Smooth muscle cell (in vitro differentiated cells): ENCODE data around the gene PPP6C. TPM values are rescaled to one million over a fixed set of nuclear protein-coding genes. Genes with fewer than 3 reads are reported as not detected.
"Not testable (repeated sequence)": the region's sequence is repeated elsewhere in the genome, so short reads cannot be mapped to it uniquely, and the experiment has no call there.

Experiments
- DNase-seq: peaks from one replicate; lab custom pipeline; 2025; ENCODE audit not compliant: unreplicated experiment; lab: John Stamatoyannopoulos, UW
- H2AFZ ChIP-seq: fragments of 200-600 bp; sonication (generic); 2 replicates; pipeline ENCODE4 v1.6.0; 2016; ENCODE audit warnings: antibody characterized with exemption, low read depth, mild to moderate bottlenecking
- H3F3A ChIP-seq: fragments of 200-600 bp; sonication (generic); 2 replicates; pipeline ENCODE4 v1.6.0; 2017; ENCODE audit warnings: antibody characterized with exemption, low read depth
- H3K27ac ChIP-seq: fragments of 200-600 bp; sonication (generic); 2 replicates; pipeline ENCODE4 v1.5.1; 2016; ENCODE audit warnings: low read depth, mild to moderate bottlenecking
- H3K27me3 ChIP-seq: fragments of 200-600 bp; sonication (generic); 2 replicates; pipeline ENCODE4 v1.6.1; 2016; ENCODE audit warnings: low read depth, mild to moderate bottlenecking
- H3K36me3 ChIP-seq: fragments of 200-600 bp; sonication (generic); 2 replicates; pipeline ENCODE4 v1.5.1; 2016; ENCODE audit warnings: low read depth
- H3K4me1 ChIP-seq: fragments of 200-600 bp; sonication (generic); 2 replicates; pipeline ENCODE4 v1.5.1; 2016; ENCODE audit warnings: low read depth
- H3K4me2 ChIP-seq: fragments of 200-600 bp; sonication (generic); 2 replicates; pipeline ENCODE4 v1.6.0; 2016; ENCODE audit warnings: mild to moderate bottlenecking
- H3K4me3 ChIP-seq: fragments of 200-600 bp; sonication (generic); 2 replicates; pipeline ENCODE4 v1.5.1; 2016; ENCODE audit warnings: mild to moderate bottlenecking
- H3K79me2 ChIP-seq: fragments of 200-600 bp; sonication (generic); 2 replicates; pipeline ENCODE4 v1.6.0; 2016; ENCODE audit warnings: low read depth, mild to moderate bottlenecking
- H3K9ac ChIP-seq: fragments of 200-600 bp; sonication (generic); 2 replicates; pipeline ENCODE4 v1.6.0; 2016; ENCODE audit warnings: low read depth
- H3K9me3 ChIP-seq: fragments of 200-600 bp; sonication (generic); replicated peaks from 2 replicates; pipeline ENCODE4 v1.5.1; 2016; ENCODE audit warnings: low read depth
- H4K20me1 ChIP-seq: fragments of 200-600 bp; sonication (generic); 2 replicates; pipeline ENCODE4 v1.6.0; 2016; ENCODE audit warnings: low read depth
- WGBS: methylation state at CpG from one replicate; pipeline ENCODE4 v1.1.7; 2016; ENCODE audit warnings: low lambda C conversion rate; 5-methylcytosine and 5-hydroxymethylcytosine counted together
- polyA plus RNA-seq: library from polyadenylated mRNA; unstranded; fragments of >200 nt; fragmentation: Nextera tagmentation; extraction: Ambion mirVana; gene quantifications from 2 replicates; pipeline ENCODE4 v1.2.1, GENCODE V29; 2016
- total RNA-seq: library from RNA; depleted of rRNA; stranded (reverse); fragments of >200 nt; gene quantifications from 2 replicates; pipeline ENCODE4 v1.2.3, GENCODE V29; 2014
- TF ChIP-seq, protein P1 (sequence below): fragments of 200-600 bp; sonication (generic); IDR thresholded peaks from 2 replicates; pipeline ENCODE4 v1.5.1; 2017; ENCODE audit warnings: borderline replicate concordance, mild to moderate bottlenecking, antibody characterized with exemption; ENCODE audit not compliant: insufficient read depth, poor library complexity, severe bottlenecking

PPP6C gene
- total and polyA plus RNA-seq, 2 experiments from 2014 or later, result 25.2 to 34.2 TPM

DNA sequence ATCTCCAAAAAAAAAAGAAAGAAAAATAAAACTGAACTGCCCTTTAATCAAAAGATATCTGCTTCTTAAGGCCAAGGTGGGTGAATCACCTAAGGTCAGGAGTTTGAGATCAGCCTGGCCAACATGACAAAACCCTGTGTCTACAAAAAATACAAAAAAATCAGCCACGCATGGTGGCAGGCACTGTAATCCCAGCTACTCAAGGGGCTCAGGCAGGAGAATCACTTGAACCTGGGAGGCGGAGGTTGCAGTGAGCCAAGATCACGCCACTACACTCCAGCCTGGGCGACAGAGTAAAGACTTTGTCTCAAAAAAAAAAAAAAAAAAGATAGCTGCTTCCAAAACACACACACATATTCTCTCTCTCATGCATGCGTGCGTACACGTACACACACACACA, 64.1 kb downstream of the PPP6C start:
- no peak overlapping the region for H3K4me3 ChIP-seq
- H3K9ac ChIP-seq, result peak overlapping the region; percentile 14
- TF ChIP-seq, protein P1, sequence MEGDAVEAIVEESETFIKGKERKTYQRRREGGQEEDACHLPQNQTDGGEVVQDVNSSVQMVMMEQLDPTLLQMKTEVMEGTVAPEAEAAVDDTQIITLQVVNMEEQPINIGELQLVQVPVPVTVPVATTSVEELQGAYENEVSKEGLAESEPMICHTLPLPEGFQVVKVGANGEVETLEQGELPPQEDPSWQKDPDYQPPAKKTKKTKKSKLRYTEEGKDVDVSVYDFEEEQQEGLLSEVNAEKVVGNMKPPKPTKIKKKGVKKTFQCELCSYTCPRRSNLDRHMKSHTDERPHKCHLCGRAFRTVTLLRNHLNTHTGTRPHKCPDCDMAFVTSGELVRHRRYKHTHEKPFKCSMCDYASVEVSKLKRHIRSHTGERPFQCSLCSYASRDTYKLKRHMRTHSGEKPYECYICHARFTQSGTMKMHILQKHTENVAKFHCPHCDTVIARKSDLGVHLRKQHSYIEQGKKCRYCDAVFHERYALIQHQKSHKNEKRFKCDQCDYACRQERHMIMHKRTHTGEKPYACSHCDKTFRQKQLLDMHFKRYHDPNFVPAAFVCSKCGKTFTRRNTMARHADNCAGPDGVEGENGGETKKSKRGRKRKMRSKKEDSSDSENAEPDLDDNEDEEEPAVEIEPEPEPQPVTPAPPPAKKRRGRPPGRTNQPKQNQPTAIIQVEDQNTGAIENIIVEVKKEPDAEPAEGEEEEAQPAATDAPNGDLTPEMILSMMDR, result no peak
- H2AFZ ChIP-seq, result no peak overlapping the region
- no peak for DNase-seq
- no peaks in the 10 kb centered on the region for H3K27me3 ChIP-seq
- peak overlapping the region; percentile 69 for H3K27ac ChIP-seq
- H4K20me1 ChIP-seq, result no peaks in the 10 kb centered on the region
- no peaks in the 10 kb centered on the region for H3K9me3 ChIP-seq
- peaks cover 2% of the 10 kb centered on the region for H3K4me1 ChIP-seq
- H3K4me2 ChIP-seq, result peak overlapping the region; percentile 54
- no peaks in the 10 kb centered on the region for H3K36me3 ChIP-seq
- 79% methylated on average over 7 of the region's 7 CpGs for WGBS
- peaks cover 3% of the 10 kb centered on the region for H3F3A ChIP-seq
- peaks cover 12% of the 10 kb centered on the region for H3K79me2 ChIP-seq

- H3K4me3 ChIP-seq, result no peak overlapping the region
- H3K9ac ChIP-seq, result no peak overlapping the region
- H3F3A ChIP-seq, result peaks cover 3% of the 10 kb centered on the region
- H3K36me3 ChIP-seq, result no peaks in the 10 kb centered on the region
- 85% methylated on average over 2 of the region's 2 CpGs for WGBS
- peaks cover 12% of the 10 kb centered on the region for H3K79me2 ChIP-seq
- no peak for DNase-seq
- TF ChIP-seq, protein P1, result no peak
- H4K20me1 ChIP-seq, result peaks cover 10% of the 10 kb centered on the region
- no peak overlapping the region for H3K27ac ChIP-seq
- peaks cover 12% of the 10 kb centered on the region for H3K4me1 ChIP-seq
- H3K27me3 ChIP-seq, result no peaks in the 10 kb centered on the region
- no peaks in the 10 kb centered on the region for H3K9me3 ChIP-seq
- no peak overlapping the region for H3K4me2 ChIP-seq
- H2AFZ ChIP-seq, result no peak overlapping the region
These were observed 68.5 kb downstream of the PPP6C start for GRCh38 chr9:125121146-125121545.

DNA sequence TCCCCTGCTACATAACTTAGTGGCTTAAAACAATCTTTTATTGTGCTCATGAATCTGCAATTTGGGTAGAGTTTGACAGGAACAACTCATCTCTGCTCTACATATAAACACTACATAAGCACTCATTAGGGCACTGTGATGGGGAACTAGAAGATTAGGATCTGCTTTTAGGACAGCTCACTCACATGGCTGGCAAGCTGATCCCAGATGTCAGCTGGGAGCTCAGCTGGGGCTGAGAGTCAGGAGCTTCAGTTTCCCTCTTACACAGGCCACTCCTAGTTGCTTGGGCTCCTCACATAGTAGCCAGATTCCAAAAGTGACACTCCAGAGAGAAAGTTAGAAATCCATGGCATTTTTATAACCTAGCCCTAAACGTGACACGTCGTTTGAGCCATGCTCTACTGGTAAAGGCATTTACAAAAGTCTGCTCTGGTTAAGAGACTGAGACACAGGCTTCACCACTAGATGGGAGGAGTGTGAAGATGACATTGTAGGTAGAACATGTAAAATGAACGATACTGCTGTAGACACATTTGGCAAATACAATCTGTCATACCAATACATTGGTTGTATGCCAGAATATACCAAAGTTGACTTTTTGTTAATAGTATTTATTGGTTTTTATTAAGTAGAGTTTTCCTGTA, 69.8 kb downstream of the PPP6C start:
- TF ChIP-seq, protein P1, result peak; percentile 7

DNA sequence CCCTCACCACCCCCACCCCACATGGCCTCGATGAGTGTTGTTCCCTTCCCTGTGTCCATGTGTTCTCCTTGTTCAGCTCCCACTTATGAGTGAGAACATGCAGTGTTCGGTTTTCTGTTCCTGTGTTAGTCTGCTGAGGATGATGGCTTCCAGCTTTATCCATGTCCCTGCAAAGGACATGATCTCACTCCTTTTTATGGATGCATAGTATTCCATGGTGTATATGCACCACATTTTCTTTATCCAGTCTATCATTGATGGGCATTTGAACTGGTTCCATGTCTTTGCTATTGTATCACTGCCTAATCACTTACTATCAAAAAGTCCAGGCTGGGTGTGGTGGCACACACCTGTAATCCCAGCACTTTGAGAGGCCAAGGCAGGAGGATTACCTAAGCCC, 70.9 kb downstream of the PPP6C start:
- H3K4me2 ChIP-seq, H4K20me1 ChIP-seq, H3K4me3 ChIP-seq, H3K36me3 ChIP-seq, H3K27me3 ChIP-seq, H3K27ac ChIP-seq, H3F3A ChIP-seq, H3K9me3 ChIP-seq, H2AFZ ChIP-seq, H3K9ac ChIP-seq, H3K79me2 ChIP-seq, DNase-seq: not testable (repeated sequence)
- peaks cover 12% of the 10 kb centered on the region for H3K4me1 ChIP-seq
- 94% methylated on average over 2 of the region's 2 CpGs for WGBS

More for the DNA sequence above, 69.8 kb downstream of the PPP6C start:
- no peak overlapping the region for H3K9ac ChIP-seq
- DNase-seq, result no peak
- peaks cover 10% of the 10 kb centered on the region for H4K20me1 ChIP-seq
- no peaks in the 10 kb centered on the region for H3K36me3 ChIP-seq
- H3K27ac ChIP-seq, result peak overlapping the region; percentile 7
- no peak overlapping the region for H3K4me3 ChIP-seq
- no peaks in the 10 kb centered on the region for H3K27me3 ChIP-seq
- no peaks in the 10 kb centered on the region for H3F3A ChIP-seq
- peaks cover 9% of the 10 kb centered on the region for H3K79me2 ChIP-seq
- no peak overlapping the region for H2AFZ ChIP-seq
- no peaks in the 10 kb centered on the region for H3K9me3 ChIP-seq
- H3K4me2 ChIP-seq, result peak overlapping the region; percentile 55
- peaks cover 12% of the 10 kb centered on the region for H3K4me1 ChIP-seq
- 26% methylated on average over 4 of the region's 4 CpGs for WGBS

- H4K20me1 ChIP-seq, H3K36me3 ChIP-seq, H3K79me2 ChIP-seq, H3K4me2 ChIP-seq, H3K9ac ChIP-seq, H3K27ac ChIP-seq, H3K4me1 ChIP-seq, DNase-seq, H3K27me3 ChIP-seq, H3K9me3 ChIP-seq, H2AFZ ChIP-seq, H3F3A ChIP-seq, H3K4me3 ChIP-seq: not testable (repeated sequence)
- WGBS, result 97% methylated on average over 4 of the region's 4 CpGs
These were observed 75.1 kb downstream of the PPP6C start for GRCh38 chr9:125114503-125114902.
